ENCODE results near the gene GPRC5A.

GPRC5A gene

GRCh38 chr12:12917517-12917916 lies 26.2 kb downstream of the GPRC5A start:
- H3K4me3 ChIP-seq (ENCODE audit: low read depth, low read length) = no peak overlapping the region
- TF ChIP-seq EGR2 (tag by site-specific recombination; IDR thresholded peaks at IDR 0.05; ENCODE audit: low read depth) (no peak), HOXD13 (CRISPR knock-in tag; IDR thresholded peaks at IDR 0.05; ENCODE audit: borderline replicate concordance) (no peak), SP3 (tag by site-specific recombination; IDR thresholded peaks at IDR 0.05) (no peak), ZBTB11 (tag by site-specific recombination; conservative IDR thresholded peaks at IDR 0.05; ENCODE audit: low read depth) (no peak), ZNF664 (tag by site-specific recombination; IDR thresholded peaks at IDR 0.05) (no peak), ZNF529 (tag by site-specific recombination; IDR thresholded peaks at IDR 0.05; ENCODE audit: insufficient replicate concordance) (no peak), ZNF585B (tag by site-specific recombination; IDR thresholded peaks at IDR 0.05) (no peak), KLF7 (tag by site-specific recombination; IDR thresholded peaks at IDR 0.05; ENCODE audit: borderline replicate concordance) (no peak), ZNF510 (tag by site-specific recombination; IDR thresholded peaks at IDR 0.05; ENCODE audit: insufficient replicate concordance) (no peak), ZNF416 (tag by site-specific recombination; IDR thresholded peaks at IDR 0.05) (no peak), ZNF473 (tag by site-specific recombination; IDR thresholded peaks at IDR 0.05) (no peak), ZNF146 (tag by site-specific recombination; IDR thresholded peaks at IDR 0.05) (no peak), CTCF (tag by site-specific recombination; IDR thresholded peaks at IDR 0.05) (no peak), INSM2 (tag by site-specific recombination; IDR thresholded peaks at IDR 0.05) (no peak), ZNF114 (tag by site-specific recombination; IDR thresholded peaks at IDR 0.05) (no peak)
- TF ChIP-seq, protein P1, sequence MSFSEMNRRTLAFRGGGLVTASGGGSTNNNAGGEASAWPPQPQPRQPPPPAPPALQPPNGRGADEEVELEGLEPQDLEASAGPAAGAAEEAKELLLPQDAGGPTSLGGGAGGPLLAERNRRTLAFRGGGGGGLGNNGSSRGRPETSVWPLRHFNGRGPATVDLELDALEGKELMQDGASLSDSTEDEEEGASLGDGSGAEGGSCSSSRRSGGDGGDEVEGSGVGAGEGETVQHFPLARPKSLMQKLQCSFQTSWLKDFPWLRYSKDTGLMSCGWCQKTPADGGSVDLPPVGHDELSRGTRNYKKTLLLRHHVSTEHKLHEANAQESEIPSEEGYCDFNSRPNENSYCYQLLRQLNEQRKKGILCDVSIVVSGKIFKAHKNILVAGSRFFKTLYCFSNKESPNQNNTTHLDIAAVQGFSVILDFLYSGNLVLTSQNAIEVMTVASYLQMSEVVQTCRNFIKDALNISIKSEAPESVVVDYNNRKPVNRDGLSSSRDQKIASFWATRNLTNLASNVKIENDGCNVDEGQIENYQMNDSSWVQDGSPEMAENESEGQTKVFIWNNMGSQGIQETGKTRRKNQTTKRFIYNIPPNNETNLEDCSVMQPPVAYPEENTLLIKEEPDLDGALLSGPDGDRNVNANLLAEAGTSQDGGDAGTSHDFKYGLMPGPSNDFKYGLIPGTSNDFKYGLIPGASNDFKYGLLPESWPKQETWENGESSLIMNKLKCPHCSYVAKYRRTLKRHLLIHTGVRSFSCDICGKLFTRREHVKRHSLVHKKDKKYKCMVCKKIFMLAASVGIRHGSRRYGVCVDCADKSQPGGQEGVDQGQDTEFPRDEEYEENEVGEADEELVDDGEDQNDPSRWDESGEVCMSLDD (tag by site-specific recombination; IDR thresholded peaks at IDR 0.05) = no peak
- TF ChIP-seq, protein P2, sequence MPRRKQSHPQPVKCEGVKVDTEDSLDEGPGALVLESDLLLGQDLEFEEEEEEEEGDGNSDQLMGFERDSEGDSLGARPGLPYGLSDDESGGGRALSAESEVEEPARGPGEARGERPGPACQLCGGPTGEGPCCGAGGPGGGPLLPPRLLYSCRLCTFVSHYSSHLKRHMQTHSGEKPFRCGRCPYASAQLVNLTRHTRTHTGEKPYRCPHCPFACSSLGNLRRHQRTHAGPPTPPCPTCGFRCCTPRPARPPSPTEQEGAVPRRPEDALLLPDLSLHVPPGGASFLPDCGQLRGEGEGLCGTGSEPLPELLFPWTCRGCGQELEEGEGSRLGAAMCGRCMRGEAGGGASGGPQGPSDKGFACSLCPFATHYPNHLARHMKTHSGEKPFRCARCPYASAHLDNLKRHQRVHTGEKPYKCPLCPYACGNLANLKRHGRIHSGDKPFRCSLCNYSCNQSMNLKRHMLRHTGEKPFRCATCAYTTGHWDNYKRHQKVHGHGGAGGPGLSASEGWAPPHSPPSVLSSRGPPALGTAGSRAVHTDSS (tag by site-specific recombination; IDR thresholded peaks at IDR 0.05) = no peak
- TF ChIP-seq, protein P3, sequence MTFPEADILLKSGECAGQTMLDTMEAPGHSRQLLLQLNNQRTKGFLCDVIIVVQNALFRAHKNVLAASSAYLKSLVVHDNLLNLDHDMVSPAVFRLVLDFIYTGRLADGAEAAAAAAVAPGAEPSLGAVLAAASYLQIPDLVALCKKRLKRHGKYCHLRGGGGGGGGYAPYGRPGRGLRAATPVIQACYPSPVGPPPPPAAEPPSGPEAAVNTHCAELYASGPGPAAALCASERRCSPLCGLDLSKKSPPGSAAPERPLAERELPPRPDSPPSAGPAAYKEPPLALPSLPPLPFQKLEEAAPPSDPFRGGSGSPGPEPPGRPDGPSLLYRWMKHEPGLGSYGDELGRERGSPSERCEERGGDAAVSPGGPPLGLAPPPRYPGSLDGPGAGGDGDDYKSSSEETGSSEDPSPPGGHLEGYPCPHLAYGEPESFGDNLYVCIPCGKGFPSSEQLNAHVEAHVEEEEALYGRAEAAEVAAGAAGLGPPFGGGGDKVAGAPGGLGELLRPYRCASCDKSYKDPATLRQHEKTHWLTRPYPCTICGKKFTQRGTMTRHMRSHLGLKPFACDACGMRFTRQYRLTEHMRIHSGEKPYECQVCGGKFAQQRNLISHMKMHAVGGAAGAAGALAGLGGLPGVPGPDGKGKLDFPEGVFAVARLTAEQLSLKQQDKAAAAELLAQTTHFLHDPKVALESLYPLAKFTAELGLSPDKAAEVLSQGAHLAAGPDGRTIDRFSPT (tag by site-specific recombination; IDR thresholded peaks at IDR 0.05) = no peak
- no peaks in the 10 kb centered on the region for H3K9me3 ChIP-seq (ENCODE audit: control insufficient read depth, insufficient read depth, low read depth, low read length)
- POLR2A ChIA-PET = no interaction called here
- CTCF ChIA-PET = interaction anchor here (0.6 to 5.3 kb wide), 8 partner anchors 15 to 900 kb away, joined by 4 to 39 read pairs (median 14); no protein-coding TSS in a partner anchor
- H3K27ac ChIP-seq (ENCODE audit: extremely low read depth, low read depth, low read length) = no peak overlapping the region
- H3K4me1 ChIP-seq (ENCODE audit: control insufficient read depth, insufficient read depth, low read length) = peaks cover 6% of the 10 kb centered on the region; the same call in 1 of the 2 replicates
- H3K36me3 ChIP-seq (ENCODE audit: control insufficient read depth in 2 of 2, insufficient read depth in 1 of 2, low read length in 2 of 2) = peaks cover 0 to 10% of the 10 kb centered on the region in 2 experiments

All from HEK293 (cell line).